HG02870 (cell line): ENCODE data around the gene ABCA2.
"Not testable (repeated sequence)": the region's sequence is repeated elsewhere in the genome, so short reads cannot be mapped to it uniquely, and the experiment has no call there.

Experiments used
- ATAC-seq: cut with Tn5 transposase; IDR thresholded peaks from one replicate; pipeline ENCODE4 v1.9.1; 2021; ENCODE audit warnings: mild to moderate bottlenecking, moderate library complexity; ENCODE audit not compliant: unreplicated experiment

ABCA2 gene

DNA sequence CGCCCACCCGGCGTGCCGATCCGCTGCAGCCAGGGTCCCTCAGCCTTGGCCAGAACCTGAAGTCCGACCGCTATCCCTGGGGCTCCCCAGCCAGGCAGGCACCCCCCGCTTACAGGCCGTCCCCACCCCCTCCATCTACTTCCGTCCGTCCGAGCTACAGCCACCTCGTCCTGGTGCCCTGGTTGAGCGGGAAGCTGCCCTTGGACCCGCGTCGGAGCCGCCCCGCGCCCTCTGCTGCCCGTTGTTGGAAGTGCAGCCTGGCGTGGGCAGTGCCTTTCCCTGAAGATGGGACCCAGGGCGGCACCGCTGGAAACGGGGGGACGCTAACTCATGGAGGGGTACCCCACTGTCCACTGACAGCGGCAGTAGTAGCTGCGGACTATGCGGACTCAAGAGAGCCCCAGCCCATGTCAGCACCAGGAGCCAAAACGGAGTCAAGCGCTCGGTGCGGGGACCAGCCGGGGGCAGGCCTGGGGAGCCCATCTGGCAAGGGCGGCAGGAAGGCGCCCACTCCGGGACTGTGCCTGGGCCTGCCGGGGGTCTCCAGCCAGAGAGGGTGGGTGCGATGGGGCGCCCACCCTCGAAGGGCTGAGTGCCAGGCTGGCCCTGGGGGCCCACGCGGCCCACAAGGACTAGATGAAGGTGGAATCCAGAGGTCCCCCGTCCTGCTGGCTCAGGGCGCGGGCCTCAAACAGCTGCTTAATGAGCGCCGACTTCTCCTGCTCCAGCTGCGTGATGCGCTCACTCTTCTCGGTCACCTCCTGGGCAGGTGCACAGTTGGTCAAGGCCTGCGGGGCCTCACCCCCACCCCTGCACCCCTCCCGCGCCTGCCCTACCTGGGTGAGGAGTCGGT, 36.2 kb upstream of the ABCA2 start:
- ATAC-seq, result no peak

DNA sequence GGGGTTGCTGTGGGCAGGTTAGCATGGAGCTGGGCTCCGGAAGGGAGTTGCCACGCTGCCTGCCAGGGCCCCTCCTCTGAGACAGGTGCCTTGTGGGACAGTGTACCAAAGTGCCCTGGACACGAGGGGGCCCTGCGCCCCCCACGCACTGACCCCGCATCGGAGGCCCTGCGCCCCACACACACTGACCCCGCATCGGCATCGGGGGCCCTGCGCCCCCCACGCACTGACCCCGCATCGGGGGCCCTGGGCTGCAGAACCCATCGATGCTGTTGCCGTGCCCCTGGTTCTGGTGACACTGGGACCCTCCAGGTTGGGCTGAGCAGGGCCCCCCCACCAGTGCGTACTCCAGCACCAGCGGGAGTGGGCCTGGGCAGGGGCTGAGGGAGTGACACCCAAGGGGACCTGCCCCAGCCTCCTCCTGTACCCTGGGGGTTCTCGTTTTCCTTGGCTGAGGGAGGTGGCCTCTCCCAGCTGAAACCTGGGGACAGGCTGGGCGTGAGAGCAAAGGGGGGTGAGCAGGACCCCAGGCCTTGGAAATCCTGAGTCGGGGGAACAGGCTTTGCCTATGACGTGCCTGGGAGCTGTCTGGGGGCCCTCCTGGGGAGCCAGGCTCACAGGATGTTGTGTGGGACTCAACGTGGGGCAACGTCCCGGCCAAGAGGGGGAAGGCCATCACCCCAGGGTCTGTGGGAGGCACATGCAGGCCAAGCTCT, 35.4 kb upstream of the ABCA2 start:
- ATAC-seq, result no peak

DNA sequence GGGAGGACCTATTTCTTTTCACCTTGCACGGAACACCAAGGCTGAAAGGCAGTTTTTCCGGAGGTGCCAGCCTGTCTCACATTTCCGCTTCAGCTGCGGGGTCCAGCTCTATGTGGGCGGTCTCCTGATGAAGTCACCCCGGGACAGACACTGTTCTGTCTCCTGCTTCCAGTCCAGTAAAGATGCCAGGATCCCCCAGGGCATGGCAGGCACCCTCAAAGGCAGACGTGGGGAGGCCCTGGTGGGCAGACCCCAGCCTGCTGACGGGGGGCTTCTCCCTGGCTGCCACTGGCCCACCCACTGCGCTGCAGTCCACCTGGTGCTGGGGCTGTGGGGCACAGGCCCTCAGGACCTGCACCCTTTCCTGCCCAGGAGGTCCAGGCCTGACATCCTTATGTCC, 34.8 kb upstream of the ABCA2 start:
- not testable (repeated sequence) for ATAC-seq

DNA sequence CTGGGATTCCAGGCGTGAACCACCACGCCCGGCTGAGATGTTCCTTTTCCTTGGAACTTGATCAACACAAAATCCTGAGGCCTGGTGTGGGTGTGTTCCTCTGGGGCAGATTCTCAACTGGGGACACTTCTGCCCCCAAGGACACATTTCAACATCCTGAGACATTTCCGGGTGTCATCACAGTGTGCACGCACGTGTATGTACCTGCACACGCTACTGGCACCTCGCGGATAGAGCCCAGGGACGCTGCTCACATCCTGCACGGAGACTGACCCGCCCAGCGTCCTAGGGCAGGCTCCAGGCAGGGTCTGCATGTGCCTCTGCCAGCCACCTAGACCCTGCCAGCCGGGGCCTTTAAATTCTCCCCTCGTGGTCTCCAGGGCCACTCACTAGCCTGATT, 34.3 kb upstream of the ABCA2 start:
- no peak for ATAC-seq

DNA sequence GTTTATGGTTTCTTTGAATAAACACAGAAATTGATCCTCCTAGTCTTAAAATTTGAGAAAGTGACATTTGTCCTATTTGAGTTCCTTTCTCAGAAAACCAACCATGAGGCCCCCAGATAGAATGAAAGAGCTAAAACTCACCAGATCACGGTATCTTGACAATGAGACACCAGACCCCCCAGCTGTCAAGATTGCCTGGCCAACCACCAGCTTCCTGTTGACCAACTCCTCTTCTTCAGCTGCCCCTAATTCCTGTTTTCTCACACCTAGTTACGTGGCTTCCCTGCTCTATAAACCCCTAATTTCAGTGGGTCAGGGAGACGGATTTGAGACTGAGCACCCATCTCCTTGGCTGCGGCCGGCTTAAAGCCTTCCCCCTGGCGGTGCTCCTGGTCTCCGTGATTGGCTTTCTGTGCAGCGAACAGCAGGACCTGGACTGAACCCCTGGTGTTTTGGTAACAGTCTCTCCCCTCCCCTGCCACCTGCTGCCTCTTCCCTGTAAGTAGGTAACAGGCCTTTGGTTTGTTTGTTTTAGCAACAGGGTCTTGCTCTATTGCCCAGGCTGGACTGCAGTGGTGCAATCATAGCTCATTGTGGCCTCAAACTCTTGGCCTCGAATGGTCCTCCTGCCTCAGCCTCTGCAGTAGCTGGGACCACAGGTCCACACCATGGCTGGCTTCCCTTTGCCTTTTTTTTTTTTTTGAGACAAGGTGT, 30.6 kb upstream of the ABCA2 start:
- ATAC-seq, result no peak

DNA sequence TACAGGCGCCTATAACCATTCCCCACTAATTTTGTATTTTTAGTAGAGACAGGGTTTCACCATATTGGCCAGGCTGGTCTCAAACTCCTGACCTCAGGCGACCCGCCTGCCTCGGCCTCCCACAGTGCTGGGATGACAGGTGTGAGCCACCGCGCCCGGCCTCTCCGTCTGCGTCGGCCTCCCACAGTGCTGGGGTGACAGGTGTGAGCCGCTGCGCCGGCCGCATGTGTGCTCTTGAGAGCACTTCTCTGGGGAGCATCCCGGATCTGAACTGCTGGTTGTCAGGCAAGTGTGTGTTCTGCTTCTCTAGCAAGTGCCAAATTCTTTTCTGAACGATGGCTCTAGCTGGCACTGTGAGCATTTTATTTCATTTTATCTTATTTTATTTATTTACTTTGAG, 29.5 kb upstream of the ABCA2 start:
- no peak for ATAC-seq

DNA sequence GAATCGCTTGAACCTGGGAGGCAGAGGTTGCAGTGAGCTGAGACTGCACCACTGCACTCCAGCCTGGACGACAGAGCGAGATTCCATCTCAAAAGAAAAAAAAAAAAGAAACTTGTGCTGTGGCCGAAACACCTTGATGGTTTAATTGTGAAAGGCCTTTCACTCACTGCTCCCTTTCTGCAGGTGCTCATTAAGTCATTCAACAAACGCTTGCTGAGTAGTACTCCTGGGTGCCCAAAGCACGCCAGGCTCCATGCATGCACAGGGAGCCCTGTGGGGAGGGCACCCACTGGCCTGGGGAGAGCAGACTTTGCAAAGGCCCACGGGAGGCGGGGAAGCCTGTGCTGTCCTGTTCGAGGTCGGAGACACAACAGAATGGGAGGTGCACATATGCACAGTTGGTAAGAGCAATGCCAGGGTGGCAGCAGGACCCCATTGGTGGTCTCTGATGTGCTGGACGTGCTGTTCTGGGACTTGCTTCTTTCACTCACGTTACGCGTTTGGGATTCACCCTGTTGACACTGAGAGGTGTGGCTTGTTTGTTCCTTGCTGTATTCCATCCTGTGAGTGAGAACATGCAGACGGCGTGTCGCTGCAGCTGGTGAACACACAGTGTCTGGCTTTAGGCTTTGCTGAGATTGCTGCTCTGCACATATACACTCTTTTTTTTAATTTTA, 28.8 kb upstream of the ABCA2 start:
- ATAC-seq, result no peak

DNA sequence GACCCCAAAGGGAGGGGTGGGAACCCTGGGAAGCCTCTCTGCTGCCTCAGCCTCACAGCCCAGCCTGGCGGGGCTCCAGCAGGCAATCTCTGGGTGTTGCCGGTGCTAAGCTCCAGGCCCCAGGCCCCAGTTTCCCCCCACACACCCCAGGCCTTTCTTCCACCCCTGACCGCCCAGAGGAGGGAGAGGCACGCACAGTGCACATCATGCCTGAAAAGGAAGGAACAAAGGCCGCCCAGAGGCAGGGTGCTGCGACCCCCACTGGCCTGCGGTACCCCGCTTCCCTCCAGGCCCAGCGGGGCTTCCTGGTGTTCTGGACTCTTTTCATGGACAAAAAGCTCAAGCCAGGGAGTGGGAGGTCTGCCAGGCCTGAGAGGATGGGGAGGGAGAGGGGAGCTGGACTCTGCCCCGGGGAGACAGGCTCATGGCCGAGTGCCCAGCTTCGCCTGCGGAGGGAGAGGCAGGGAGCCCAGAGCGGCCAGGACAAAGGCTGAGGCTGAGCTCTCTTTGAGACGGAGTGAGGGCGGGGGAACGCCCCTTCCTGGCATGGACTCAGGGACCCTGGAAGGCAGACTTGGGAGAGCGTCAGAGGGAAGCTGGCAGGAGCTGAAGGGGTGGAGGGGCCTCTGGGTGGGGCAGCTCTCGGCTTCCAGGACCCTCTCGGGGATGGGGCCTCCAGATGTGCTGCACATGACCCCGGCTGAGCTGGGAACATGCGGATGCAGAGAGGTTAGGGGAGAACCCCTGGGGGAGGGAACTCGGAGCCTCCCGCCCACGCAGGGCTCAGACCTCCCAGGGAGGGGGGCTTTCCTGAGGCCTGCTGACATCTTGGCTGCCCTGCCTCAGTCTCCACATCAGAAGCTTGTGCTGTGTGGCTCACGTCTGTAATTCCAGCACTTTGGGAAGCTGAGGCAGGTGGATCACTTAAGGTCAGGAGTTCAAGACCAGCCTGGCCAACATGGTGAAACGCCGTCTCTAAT, 27.6 kb upstream of the ABCA2 start:
- ATAC-seq, result no peak

DNA sequence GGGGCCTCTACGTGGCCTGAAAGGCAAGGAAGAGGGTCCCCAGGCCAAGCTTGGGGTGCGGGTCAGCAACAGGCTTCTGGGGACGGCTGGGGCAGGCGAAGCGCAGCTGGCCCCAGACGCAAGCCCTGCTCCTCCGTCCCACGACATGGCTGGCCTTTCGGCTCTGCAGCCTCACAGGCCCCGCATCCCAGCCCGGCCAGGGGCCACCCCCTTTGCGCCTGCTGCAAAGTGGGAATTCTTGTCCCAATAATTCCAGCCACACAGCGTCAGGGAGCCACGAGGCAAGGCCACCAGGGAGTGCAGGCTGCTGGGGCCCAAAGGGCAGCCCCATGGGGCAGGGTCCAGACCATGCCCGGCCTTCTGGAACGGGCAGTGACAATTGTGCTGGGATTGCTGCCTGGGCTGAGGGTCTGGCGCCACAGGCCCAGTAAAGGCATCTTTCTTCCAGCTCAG, 26.9 kb upstream of the ABCA2 start:
- ATAC-seq, result no peak

DNA sequence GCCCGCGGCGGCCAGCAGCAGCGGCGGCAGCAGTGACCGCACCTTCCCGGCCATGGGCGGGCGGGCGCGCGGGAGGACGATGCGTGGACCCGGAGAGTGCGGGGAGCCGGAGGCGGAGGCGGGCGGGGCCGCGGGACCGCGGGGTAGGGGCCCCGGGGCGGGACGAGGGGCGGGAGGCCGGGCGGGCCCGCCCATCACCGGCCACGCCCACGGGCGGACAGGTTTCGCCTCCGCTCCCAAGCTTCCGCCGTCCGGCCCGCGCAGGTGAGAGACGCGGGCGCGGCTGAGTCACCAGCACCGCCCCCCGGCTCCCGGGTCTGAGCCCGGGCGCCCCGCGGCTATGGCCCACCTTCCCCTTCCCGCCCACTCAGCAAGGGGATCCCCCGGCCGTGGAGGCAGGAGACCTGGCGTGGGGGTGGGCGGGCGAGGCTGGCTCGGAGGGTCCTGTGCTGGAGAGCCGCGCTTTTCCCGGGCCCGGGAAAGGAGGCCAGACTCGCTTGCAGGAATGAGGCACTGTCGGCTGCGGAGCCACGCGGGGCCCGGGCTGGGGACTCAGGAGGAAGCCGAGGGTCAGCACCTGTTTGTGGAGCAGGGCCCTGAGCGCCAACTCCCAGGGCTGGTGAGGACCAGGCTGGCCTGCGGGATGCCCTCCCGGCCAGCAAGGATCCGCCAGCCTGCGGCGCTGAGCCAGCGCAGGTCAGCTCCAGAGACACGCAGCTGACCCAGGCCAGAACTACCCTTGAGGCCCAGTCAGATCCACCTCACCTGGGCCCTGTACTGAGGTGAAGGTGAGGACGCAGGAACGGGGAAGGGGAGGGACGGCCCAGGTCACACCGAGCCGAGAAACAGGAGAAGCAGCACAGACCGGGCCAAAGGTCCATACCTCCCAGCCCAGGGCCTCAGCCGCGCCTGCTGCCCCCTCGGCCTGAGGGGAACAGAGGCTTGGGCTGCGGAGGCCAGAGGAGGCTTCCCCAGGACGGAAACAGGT, 26.2 kb upstream of the ABCA2 start, which contains the start of gene ENTPD2:
Gene ENTPD2 (minus strand): TSS at position 118 of the 988 bp plus-strand sequence. CDS start 64 bp downstream, at position 54.
- ATAC-seq, result no peak

DNA sequence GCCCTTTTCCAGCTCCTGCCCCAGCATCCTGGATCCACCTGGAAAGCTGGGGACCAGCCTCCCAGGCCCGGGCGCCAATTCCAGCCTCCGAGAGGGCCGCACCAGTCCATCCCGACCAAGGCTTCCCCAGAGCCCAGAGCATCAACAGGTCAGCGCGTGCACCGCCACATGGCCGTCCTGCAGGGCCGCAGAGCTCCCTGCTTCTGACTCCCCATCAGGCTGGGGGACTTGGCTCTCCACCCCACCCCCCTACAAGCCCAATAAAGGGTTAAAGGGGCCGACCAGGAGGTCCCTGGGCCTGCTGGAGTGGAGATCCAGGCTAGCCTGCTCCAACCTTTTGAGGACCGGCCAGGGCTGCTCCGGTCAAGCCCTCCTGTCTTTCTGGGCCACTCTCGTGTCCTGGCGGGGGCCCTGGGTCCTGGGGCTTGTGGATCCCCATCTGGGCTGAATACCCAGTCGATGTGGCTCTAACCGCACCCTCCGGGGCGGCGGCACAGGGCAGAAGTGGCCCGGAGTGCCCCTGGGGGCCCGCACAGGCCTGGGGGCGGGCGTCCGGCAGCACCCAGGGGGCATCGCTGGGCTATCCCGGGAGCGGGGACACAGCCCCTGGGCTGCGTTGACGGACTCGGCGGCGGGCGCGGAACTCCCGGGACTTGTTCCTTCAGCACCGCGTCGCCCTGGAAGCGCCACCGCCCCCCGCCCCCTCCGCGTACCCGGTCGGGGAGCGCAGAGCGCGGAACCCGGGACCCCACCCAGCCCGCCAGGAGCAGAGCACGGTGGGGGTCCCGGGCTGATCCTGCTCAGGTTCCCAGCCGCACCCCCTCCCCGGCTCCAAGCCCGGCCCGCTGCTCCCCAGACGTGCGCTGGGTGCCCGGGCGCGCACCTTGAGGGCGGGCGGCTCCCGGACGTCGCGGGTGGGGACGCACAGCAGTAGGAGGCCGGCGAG, 25.2 kb upstream of the ABCA2 start:
- no peak for ATAC-seq

DNA sequence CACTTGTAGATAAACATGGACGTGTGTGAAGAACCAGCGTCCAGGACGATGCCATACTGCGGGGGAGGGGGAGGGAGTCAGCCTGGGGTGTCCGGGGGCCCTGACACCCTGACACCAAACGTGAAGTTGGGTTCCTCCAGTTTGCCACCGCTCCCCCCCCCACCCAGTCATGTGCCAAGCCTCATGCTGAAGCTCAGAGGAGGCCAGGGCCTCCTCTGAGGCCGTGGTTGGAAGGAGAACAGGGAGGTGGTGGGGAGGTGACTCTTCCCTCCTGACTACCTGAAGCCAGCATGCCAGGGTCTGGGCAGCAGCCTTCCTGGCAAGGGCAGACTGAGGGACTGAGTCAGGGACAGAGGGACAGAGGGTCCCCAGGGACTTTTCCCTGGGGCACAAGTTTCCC, 24.3 kb upstream of the ABCA2 start:
- ATAC-seq, result no peak

DNA sequence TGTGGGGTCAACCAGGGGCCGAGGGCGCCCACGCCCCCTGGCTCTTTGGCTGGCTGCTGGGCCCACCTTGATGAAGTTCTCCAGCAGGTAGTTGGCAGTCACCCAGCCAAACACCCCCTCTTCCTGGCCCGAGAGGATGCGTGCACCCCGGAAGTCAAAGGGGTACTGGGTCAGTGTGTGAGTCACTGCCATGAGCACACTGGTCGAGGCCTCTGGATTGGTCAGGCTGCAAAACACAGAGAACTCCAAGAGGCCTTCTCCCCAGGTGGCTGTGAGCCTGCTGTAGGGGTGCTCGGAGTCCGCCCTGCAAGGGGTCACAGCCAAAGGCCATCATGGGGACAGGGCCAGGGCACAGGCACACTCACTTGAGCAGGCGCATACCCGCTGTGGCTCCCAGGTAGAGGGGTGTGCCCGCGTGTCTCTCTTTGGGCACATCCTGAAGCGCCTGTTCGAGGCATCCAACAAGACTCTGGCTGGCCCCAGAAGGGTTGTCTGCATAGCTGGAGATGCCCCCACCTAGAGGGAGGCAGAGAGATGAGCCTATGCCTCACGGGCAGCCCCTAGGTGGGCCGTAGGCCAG, 23.2 kb upstream of the ABCA2 start:
- no peak for ATAC-seq

DNA sequence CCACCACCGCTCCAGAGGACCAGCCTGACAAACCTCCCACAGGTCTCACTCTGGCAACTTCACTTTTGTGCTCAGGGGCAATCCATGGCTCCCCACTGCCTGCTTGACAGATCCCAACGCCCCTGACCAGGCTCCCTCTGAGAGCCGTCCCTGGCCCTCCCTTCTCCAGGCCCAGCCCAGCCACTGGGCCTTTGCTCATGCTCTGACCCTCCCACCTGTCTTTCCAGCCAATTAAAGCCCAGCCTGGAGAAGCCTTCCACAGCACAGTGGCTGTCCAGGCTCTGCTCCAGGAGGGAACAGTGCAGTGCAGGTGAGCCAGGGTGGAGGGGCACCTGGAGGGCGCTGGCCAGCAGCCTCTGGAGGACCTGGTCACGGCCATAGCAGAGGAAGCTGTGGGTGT, 22.5 kb upstream of the ABCA2 start:
- ATAC-seq, result no peak

DNA sequence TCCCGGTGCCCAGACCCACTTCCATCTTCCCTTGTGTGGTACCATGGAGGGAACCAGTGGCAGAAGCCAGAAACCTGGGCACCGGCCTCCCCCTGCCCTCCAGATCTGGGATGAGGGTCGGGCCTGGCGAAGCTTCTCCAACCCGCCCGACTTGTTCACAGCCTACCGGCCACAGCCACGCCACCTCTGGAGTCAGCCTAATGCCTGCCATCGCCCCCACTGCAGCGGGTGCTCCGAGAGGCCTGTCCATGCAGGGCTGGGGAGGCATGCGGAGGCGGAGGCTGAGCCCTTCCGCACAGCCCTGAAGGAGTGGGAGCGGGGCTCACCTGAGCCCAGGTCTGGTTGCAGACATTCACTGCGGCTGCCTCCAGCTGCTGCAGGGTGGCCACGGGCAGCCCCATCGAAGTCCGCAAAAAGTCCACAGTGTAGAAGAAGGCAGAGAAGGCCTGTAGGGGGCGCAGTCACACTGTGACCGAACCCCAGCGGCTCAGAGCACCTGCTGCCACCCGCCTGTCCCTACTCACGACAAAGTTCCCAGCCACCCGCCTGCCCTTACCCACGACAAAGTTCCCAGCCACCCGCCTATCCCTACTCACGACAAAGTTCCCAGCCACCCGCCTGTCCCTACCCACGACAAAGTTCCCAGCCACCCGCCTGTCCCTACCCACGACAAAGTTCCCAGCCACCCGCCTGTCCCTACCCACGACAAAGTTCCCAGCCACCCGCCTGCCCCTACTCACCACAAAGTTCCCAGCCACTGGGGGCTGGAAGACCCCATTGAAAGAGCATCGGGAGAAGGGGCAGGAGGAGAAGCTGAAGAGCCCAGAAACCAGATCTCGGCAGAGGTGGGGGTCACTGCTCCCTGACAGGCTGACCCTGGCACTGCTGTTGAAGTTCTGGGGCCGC, 21.8 kb upstream of the ABCA2 start:
- no peak for ATAC-seq
